NCI-H526 (cell line): Measurements from ENCODE around the gene EXOC4.
A peak's percentile ranks its signal among the peaks of the same experiment; 100 is the strongest.

Experiments
- DNase-seq, 2 experiments: peaks; one replicate each; lab custom pipeline; 2025; lab: John Stamatoyannopoulos, UW

Gene EXOC4

DNA sequence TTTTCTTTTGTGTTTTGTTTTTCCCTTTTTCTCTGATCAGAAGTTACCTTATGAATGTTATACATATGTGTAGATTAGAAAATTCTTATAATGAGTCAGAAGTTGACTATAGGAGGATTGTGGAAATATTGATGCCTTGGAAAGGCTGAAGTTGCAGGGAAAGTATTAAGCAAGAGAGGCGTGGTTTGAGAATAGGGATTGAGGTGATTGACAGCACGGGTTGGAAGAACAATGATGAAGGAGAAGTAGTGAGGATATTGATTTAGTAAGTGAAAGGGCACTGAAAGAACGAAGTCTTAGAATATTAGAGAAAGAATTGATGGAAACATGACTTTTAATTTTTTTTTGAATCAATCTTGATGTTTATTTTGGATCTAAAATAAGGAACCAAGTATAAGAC is 176.0 kb downstream of the EXOC4 start:
- no peak for DNase-seq

DNA sequence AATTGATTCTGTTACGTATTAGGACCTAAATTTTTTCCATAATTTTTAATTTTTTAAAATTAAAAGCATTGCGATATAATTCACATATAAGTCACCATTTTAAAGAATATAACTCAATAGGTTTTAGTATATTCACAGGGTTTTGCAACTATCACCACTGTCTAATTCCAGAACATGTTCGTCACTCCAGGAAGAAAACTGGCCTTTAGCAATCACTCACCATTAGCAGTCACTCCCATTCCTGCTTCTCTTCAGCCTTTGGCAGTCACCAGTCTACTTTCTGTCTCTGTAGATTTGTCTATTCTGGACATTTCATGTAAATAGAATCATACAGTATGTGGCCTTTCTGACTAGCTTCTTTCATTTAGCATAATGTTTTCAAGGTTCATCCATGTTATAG is 176.5 kb downstream of the EXOC4 start:
- DNase-seq = no peak

DNA sequence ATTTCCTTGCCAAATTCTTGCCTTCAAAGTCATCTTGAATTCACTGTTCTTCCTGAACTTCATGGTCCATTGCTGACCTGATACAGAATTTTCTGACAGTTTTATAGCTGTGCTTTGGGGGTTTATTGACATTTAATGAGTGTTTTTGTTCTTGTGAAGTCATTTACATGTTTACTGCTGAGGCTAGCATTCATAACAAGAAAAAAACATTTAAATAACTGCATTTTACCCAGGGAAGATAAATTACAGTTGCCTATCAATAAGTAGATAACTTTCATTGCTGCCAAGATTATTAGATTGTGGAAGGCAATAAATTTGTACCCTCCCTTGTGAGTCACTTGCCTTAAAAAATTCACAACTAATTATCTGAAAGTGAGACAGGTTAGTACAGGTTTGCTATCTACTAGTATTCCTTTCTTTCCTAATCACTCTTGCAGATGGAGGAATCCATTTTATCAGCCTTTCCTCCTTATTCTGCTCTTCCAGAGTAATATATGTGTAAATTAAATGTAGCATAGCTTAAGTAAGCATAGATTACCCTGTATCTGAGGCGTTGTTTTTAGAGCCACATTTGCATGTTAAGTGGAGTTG is 178.4 kb downstream of the EXOC4 start:
- peak in 1 of 2 experiments; percentile 52 for DNase-seq

DNA sequence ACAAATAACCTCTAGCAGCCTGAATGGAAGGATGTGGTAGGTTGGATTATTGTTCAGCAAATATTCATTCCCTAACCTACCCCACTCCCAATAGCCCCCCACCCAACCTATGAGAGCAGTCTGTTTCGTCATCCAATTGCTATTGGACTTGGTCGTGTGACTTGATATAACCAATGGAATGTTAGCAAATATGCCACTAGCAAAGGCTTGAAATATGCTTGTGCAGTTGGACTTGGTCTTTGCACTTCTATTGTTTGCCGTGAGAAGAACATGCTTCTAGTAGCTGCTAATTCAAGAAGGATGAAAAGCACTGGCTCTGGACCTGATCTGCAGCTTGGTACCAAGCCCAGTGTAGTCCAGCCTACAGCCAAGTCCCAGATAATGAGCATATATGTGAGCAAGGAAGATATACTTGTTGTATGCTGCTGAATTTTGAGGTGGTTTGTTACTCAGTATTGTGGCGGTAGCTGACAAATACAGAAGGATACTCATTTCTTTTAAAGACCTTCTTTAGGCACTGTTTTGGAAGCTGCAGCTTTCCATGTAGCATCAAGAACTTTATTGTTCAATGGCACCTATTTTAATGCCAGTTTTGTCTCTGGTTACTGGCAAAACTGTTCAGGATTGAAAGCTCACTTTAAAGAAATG is 180.4 kb downstream of the EXOC4 start:
- no peak for DNase-seq

DNA sequence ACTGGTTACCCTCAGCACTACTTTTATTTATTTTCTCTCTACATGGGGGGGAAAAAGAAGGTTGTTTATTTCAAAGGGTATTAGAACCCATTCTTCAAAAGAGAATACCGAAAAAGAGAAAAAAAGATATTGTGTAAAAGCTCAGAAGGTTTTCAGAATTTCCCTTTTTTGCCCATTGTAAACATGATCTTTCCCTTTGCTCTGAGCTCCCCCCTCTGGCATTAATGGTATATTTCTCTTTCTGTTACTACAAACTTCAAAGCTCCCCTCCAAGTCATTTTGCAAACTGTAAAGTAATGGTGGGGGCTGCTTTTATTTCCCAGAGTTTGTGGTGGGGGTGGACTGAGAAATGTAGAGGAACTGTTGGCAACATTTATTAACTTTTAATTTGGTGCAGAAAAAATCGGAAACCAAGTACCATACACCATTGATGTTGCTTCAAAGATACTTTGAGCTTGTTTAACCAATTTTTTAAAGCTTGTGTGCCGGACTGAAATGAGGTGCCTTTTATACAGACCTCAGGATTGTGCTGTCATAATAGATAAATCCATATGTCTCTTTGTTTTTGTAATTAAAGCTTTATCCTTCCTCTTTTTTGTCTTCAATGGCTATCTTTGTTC is 181.5 kb downstream of the EXOC4 start:
- DNase-seq = peak in 1 of 2 experiments; percentile 49

DNA sequence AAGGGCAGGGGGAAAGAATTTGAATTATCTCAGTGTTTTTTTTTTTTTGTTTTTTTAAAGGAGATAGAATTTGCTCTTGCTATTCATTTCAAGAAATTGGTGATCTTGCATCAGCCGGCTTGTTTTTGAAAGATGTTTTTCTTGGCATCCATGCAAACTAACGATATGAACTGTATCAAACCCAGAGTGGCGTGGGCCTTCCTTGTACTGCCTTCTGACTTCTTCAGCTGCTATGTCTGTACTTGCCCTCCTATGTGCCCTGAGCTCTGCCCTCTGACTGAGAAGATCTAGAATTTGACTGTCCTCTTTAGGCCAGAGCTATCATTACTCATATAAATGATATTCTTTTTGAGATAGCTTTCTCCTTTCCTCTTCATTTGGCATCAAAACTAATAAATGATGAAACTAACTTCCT is 183.1 kb downstream of the EXOC4 start:
- no peak for DNase-seq

DNA sequence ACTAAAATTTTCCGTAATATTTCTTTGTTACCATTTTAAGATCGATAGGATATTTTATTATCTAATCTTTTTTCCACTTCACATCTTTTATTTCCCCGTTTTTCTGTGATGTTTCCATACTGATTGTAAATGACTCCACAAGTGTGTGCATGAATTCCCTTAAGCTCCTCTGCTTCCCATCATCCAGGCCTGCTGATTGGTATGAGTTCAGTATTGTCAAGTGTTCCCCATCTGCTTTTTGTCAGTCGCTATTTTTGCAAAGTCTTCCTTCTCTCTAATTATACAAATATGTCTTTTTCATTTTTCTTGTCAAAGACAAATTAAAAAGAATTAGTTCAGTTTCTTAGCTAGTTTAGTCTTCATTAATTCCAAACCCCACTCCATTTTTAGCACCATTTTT is 184.7 kb downstream of the EXOC4 start:
- DNase-seq = no peak

DNA sequence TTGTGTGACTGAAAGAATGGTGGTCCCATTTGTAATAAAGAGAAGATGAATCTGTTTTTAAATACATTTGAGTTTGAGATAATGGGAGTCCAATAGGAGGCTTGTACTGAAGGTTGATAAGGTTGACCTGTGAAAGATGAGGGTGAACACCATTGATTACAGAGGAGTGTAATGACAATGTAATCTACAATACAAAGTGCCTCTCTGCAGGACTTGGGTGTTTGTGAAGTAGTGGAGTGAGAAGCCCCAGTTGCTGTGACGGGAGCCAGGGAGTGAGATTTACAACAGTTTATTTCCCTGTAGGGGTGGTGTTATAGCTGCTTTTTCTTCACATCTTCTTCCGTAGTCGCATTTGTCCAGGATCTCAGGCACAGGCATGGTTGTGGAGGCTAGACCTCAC is 189.9 kb downstream of the EXOC4 start:
- DNase-seq = no peak

DNA sequence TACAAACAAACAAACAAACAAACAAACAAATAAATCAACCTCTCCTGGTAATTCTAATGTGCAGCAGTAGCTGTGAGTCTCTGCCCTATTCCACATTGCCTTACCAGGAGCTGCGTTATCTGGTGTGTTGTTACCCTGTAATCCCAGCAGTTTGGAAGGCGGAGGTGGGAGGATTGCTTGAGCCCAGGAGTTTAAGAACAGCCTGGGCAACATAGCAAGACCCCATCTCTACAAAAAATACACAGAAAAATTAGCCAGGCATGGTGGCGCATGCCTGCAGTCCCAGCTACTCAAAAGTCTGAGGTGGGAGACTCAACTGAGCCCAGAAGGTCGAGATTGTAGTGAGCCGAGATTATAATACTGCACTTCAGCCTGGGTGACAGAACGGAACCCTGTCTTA is 192.7 kb downstream of the EXOC4 start:
- no peak for DNase-seq

DNA sequence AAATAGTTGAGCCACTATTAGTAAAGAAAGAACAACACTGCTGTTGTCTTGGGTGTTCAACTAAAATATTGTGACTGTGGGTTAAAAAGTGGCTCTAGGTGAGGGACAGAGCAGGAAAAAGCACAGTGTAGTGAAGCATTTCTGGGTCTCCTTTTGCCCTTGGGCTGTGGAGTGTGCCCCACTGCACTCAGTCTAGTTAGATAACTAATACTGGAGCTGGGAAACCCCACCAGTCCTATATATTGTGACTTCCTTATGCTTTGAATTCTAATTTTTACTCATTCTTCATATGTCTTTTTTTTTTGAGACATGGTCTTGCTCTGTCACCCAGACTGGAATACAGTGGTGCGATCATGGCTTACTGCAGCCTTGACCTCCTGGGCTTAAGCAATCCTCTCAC is 195.1 kb downstream of the EXOC4 start:
- DNase-seq = no peak

DNA sequence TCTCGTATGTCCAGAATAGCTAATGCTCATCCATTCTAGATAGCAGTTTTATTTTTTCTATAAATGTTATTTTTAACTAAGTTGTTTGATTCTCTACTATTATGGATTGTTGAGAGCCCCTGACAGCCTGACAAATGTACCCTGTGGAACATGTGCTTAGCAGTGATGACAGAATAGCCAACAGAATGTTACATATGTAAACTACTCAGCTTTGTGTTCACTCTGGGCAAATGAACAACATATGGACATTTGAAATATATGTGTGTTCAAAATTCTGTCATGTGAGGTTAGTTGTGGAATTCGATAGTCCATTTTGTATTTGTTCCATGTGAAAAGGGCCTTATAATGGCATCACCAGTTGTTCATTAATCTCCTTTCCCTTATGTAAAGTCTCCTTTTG is 199.7 kb downstream of the EXOC4 start:
- DNase-seq = no peak

DNA sequence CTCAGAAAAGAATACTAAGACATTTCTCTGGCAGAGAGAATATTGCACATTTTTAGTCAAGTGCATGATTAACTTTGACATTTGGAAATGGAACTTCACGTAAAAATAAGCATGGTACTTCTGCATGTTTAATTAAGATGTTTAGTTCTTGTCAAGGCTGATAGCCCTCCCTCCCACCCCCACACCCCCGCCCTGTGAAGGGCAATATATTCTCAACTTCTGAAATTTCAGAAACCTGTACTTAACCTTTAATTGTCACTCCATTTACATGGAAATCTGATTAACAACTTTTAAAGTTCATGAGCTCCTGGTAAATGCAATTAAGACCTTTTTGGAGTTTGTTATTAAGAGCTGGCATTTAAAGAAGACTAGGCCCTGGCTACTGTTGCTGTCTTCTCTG is 205.8 kb downstream of the EXOC4 start:
- no peak for DNase-seq

DNA sequence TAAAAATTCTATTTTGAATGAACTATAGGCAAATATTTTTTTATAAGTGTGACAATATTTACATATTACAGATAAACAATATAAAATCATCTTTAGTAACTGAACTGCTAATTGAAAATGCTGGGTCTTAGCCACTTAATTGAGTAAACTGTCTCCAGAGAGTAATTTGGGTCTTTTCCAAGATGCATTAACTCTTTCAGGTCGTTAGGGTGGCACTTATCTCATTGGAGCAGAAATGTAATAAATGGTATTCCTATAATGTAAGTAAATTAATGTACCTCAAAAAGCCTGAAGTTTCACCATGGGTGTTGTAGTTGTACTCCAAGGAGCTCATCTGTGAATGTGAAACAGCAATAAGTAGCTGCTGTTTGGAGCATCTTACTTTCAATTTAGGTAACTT is 208.5 kb downstream of the EXOC4 start:
- DNase-seq = no peak

DNA sequence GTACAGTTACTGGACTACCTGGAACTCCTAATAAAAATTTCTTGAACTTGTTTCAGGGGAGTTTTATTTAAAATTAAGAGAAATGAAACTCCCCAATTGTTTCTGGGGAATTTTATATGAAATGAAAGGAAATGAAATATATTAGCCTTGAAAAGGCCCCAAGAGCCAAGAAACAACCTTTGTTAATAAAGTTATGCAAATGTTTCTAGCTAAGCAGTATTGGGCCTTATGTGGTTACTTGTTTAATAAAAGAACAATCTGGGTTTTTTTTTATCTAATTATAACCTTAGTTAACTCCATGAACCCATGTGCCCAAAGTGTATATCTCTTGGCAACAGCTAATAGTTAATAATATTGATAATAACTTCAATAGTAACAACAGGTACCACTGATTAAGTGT is 222.8 kb downstream of the EXOC4 start:
- no peak for DNase-seq

DNA sequence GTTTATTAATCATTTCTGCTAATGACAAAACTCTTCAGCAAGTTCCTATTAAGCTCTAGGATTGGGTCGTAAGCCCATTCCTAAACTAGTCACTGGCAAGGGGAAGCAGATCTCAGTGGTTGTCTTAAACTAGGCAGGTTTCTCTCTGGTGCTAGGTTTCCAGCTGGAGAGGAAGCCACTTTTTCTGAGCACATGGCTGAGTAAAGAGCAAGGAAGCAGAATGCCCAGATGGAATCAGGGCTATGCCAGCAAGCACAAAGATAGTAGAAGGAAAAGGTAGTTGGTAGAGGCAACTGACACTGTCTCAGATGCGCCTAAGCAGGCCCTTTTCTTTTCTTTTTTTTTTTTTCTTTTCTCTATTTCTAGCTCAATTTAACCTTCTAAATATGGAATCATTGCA is 224.9 kb downstream of the EXOC4 start:
- no peak for DNase-seq

DNA sequence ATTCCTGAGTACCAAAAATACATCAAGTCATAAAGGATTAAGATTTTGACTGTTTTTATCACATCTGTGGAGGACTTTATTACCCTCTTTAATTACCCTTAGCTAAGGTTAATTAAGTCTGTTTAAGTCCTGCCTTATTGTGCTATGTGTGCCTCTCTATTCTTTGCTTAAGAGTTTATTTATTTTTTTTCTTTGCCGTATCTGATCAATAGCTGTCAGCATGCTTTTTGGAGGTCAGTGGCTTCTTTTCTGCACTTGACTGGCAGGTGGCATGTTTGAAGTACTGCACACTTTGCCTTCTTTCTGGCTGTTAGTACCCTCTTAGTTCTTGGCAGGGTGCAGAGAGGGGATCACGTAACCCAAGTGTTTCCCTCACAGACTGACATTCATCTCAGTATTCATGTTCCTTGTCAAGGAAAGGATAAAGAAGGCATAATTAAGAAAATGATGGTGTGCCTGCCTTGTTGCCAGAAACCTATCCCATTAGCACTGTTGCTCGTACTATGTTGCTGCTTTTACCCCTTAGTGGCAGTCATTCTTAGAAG is 225.8 kb downstream of the EXOC4 start:
- DNase-seq = no peak

DNA sequence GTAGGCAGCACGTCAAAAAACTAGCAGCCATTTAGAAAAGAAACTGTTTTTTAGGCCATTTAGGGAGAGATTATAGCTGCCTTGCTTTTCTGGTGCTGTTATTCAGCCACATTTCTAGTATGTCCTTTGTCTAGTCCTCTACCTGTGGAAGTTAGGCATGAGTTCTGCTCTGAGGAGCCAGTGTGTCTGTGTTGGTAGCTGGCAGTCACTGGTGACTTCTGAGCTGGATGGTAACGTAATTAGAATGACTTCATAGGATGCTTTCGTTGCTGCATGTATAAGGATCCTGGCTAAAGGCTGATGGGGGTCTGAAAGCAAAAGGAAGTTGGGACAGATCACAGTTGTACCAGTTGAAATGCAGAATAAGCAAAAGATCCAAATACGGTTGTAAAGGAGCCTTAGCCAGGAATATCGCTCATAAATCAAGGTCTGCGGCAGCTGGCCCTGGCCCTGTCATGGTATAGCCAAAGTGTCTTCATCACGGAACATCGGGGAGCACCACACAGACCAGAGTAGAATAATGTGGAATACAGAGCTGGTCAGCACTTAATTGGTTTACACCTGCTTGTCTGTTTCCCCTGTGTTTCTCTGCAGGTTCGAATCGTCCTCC is 226.7 kb downstream of the EXOC4 start:
- DNase-seq = no peak

DNA sequence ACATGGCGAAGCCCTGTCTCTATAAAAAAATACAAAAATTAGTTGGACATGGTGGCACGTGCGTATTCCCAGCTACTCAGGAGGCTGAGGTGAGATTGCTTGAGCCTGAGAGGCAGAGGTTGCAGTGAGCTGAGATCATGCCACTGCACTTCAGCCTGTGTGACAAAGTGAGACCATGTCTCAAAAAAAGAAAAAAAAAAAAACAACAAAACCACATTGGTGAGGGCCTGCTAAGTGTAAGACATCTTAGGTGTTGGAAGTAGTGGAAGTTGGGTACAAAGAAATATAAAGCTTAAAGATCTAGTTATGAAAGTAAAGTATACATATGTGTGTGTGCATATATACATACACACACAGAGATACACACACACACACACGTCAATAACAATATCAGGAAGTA is 228.0 kb downstream of the EXOC4 start:
- no peak for DNase-seq

DNA sequence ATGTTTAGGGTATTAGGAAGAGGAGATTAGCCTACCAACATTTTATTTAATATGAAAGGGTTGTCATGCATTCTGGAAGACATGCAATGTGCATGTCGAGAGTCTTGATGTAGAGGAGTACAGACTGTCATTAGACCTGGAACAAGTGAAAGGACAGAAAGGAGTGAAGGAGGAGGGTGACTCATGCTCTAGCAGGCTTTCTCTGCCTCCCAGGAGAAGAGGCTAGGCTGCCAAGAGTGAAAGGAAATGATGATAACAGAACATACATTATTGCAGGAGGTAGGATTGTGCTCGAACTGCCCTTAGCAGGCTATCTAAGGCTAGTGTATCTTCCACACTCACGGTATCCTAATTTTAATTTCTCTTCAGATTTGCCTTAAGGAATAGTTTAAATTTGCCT is 228.8 kb downstream of the EXOC4 start:
- DNase-seq = no peak

DNA sequence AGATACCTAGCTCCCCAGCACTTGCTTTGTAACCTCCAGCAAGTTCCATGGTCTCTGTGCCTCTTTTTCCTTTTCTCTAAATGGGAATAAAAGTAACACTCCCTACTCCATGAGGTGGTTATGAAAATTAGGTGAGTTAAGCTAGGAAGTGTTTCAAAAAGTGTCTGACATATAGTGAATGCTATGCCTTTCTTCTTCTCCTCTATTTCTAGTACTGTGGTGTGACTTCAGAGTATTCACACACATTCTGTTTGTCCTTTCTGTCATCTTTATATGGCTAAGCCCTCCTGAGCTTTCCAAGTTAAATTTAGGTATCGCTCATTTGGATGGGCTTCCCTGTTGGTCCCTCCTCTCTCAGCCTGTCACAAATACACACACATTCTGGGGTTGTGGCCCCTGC is 229.7 kb downstream of the EXOC4 start:
- no peak for DNase-seq

DNA sequence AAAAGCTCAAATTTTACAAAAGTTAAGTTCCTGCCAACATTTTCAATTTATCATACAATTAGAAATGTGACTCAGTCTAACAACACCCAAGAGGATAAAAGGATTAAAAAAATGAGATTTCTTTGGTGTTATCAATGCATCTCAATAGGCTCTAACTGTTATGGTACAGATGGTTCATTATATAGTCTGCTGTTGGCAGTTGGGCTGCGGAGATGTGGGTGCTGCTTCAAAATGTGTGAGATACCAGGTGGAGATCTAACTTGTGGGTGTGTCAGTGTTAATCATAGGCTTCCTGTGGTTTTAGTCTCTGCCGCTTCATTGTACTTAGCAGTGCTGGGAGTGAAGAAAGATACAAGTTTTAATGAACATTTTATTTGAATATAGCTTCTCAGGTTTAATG is 231.2 kb downstream of the EXOC4 start:
- DNase-seq = no peak

DNA sequence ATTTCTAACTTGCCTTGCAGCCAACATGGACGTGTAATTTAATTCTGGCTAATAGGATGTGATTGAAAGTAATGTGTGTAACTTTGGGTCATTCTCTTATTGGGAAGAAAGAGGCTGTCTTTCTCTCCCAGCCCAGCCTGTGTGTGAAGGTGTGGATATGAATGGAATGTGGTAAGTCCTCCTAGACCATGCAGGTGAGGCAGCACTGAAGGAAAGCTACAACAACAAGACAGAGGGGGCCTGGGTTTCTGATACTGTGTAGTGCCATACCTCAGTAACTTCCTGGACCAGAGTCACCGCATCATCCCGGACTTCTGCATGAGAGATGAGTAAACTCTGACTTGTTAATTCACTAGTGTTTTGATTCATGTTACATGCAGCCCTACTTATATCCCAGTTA is 237.0 kb downstream of the EXOC4 start:
- no peak for DNase-seq

DNA sequence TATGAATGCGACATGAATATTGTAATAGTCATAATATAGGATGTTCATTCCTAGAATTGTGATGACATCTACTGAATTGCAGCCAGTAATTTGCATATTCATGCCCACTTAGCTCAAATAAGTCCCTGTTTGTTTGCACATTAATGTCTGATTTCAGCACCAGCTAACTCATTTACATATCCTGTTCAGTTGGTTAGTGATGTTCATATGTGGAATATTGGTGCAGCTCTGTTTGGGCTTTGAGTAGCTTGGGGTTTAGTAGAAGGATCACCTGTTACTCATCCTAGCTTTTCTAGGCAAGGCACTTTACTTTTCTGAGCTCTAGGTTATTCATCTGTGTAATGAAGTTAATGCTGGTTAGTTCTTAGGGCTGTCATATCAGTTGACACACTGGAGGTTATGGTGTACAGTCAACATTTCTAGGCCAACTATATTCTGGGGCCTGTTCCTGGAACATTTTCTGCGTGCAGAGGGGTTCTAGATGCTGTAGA is 238.4 kb downstream of the EXOC4 start:
- peak; percentile 89 to 93 for DNase-seq
